Left forelimb (tissue), 1 donor: Measurements from ENCODE around the gene LRRC46.

ENCODE experiments used
- DNase-seq: peaks from one replicate; pipeline ENCODE4 v3.0.0-alpha.2; 2018; ENCODE audit warnings: low spot score

LRRC46 gene

DNA sequence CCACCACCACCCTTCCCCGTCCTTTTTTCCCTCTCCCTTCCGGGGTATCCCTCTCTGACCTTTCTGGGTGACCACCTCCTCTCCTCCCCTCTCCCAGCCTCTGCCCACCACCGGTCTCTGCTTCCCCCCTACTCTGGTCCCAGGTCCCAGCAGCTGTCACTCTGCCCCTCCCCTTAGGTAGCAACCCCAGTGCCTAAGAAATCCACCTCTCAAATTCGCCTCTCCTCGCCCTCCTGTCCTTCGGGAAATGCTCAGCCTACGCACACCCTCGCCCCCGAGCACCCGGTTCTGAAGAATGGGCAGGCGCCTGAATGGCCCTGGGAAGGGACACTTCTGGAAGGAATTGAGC, 20.3 kb downstream of the LRRC46 start:
- DNase-seq, result no peak

- DNase-seq, result no peak
Observed at GRCh38 chr17:47852113-47852949, 20.9 kb downstream of the LRRC46 start.

- DNase-seq, result no peak
Observed at GRCh38 chr17:47853616-47854015, 22.1 kb downstream of the LRRC46 start.

DNA sequence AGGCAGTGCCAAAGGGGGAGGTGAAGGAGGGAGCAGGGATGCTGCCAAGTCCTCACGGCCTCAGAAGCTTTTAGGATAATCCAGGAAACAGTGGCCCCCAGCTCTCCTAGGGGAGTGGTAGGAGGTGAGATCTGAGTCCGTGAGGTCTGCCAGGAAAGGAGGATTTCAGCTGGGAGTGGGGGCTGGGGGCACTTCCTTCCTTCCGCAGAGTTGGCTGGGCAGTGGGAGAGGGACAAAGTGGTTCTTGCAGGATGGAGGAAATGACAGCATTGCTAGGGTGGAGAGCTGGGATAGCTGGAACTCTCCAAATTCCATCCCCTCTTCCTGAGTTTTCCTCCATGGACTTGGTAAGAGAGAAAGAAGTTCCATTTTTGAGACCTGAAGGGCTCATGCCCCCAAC, 24.3 kb downstream of the LRRC46 start:
- no peak for DNase-seq

- no peak for DNase-seq
Observed at GRCh38 chr17:47856830-47857229, 25.4 kb downstream of the LRRC46 start.

GRCh38 chr17:47857551-47858455, 26.3 kb downstream of the LRRC46 start:
- DNase-seq, result no peak

- no peak for DNase-seq
Observed at GRCh38 chr17:47860386-47860785, 28.9 kb downstream of the LRRC46 start.

DNA sequence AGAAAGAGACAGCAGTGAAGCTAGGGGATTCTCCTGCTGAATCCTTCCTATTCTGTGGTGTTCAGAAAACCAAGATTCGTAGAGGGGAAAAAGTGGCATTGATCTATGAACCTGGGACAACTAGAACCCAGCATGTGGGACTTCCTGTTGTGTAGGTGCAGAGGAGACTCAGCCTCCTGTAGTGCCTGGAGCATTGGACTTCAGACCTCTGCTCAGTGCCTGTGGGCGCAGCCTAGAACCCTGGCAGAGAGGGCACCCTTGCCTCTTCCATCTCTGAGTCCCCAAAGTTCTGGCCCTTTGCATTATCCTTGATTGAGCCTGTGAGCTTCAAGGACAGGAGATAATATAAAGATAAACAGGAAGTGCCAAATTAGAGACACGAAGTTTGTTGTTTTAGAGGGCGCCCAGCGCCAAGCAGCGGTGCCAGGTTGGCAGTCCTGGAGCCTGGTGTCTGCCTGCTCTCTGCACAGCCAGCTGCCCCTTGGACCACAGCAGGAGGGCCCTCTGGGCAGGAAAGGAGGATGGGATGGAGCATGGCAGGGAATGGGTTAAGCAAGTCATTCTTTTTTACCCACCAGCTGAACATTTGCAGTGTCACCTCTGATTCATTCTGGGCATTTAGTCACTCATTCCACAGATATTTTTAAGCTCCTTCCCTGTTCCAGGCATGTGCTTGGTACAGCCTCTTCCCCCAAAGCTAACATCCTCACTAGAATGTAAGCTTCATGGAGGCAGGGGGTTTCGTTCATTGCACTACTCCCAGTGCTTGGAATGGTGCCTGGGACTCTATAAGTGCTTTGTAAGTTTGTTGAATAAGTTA, 31.4 kb downstream of the LRRC46 start:
- no peak for DNase-seq

DNA sequence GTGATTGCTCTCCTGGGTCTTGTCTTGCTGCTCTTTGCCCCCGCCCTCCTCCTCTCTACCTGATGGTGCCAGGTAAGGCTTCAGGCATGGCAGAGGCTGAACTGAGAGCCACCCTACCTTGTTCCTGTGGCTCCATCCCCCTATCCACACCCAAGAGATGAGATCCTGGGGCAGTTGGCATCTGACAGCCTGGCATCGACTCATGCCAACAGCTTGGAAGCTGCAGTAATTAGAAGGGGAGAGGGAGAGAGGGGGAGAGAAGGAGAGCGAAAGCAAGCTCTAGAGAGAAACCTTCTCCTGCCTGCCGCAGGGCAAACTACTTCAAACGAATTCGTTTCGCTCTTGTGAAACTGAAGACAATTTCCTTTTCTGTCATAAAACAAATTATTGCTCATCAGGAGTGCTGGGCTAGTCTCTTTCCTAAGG, 33.3 kb downstream of the LRRC46 start:
- DNase-seq, result no peak

GRCh38 chr17:47866941-47867340, 35.5 kb downstream of the LRRC46 start:
- no peak for DNase-seq

- DNase-seq, result no peak
Observed at GRCh38 chr17:47867813-47868533, 36.5 kb downstream of the LRRC46 start.

- DNase-seq, result no peak
Observed at GRCh38 chr17:47869114-47869513, 37.6 kb downstream of the LRRC46 start.

DNA sequence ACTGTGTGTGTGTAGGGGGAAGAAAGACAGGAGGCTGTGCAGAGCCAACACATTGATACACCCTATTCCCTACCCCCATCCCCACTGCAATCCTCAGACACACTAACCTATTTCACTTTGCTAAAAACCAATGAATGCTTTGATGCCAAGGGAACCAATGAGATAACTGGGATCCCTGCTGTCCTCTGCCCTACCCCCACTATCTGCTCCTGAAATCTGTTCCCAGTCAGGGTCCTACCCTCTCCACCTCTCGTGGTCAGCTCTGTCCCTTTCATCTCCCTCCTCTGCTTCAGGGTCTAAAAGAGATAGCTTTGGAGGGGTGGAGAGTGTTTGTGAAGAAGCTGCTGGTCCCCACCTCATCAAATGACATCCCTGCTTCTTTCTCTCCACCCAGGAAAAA, 38.6 kb downstream of the LRRC46 start:
- no peak for DNase-seq

DNA sequence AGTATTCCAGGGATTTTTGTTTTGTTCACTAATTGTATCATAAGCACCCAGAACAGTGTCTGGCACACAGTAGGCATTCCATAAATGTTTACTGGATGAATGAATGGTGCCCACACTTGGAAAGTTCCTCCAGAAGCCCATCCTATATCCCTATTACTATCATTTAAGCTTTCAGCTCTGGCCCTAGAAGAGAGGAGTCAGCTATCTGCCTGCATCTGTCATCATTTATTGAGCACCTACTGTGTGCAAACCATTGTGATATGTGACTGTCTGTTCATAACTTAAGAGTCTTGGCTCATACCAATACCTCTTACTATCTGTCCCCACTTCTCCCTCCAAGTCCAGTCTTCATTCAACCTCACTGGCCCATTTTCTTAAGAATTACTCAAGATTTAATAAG, 39.6 kb downstream of the LRRC46 start:
- no peak for DNase-seq

DNA sequence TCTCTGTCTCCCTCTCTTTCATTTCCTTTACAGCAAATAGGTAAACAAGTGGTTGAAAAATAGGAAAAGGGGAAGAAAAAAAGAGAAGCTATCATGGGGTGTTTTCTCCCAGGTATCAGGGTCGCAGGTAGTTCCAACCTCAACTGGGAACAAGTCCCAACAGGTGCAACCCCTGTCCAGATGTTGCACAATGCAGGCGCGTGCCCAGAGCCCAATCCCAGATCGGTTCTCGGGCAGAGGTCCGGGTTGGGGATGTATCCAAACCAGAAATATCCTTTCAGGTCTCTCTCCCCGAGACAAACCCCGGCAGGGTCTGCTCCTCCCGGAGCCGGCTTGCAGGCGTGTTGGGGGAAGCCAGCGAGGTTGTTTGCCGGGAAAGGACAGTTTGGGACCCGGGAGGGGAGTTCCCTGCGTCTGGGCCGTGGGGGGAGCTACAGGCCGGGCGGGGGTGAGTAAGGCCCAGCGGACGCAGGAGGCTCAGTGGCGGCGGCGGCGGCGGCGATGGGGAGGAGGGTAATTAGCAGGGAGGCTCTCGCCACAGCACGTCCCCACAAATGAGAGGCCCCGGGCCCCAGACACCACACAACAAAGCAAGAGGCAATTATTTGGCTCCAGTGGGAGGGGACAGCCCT, 40.7 kb downstream of the LRRC46 start:
- no peak for DNase-seq

- DNase-seq, result no peak
Observed at GRCh38 chr17:47872651-47873161, 41.2 kb downstream of the LRRC46 start.

- no peak for DNase-seq
Observed at GRCh38 chr17:47873200-47874090, 42.0 kb downstream of the LRRC46 start.

DNA sequence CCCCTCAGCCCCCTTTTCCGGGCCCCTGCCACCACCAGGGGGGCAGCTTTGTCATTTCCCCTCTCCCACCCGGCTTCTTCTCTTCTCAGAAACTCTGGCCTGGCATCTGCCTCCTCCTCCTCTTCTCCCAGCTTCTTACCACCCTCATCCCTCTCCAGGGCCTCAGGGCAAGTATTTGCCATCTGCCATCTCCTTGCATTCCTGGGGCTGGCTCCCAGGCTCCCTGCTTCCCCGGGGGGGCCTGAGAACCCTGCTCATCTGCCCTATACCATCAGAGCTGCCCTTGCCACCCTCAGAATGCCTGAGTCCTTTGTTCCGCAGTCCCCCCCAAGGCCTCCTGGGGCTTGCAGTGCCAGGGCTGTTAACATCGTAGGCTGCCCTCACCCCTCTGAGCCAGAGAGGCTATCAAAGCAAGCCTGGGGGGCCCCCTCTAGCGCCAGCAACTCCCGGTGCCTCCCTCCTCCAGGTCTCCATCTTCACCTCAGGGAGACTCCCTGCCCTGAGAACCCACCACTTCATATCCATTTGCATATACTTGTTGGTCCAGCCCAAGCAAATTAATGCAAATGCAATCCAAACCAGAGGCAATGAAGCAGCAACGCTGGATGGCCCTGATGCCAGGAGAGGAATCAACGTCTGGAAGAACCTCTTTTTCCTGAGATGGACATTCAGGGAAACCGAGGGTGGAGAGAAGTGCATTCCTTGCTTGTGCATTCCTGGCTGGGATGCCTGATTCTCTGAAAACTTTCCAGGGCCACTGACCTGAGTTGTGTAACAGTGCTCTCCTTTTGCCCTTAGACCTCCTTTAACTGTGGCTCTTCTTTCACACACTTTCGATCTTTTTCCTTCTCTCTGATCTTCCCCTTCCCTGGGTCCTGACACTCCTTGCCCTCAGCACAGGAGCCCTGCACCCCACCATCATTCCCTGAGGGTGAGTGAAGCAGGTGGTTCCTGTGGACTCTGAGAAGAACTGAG, 43.8 kb downstream of the LRRC46 start:
- DNase-seq, result no peak
